HL-60/S4 treated with retinoic acid at 250 ng/mL for 4 days and 3 days (cell line): ENCODE results near the gene CCDC80.

Source experiments
- in situ Hi-C: fragments of 300-500 bp; cut with MboI; formaldehyde crosslinking; loops from 2 replicates; pipeline ENCODE4 v1.7.0; 2022; ENCODE audit warnings: low sequenced_read_pairs

Gene CCDC80, protein sequence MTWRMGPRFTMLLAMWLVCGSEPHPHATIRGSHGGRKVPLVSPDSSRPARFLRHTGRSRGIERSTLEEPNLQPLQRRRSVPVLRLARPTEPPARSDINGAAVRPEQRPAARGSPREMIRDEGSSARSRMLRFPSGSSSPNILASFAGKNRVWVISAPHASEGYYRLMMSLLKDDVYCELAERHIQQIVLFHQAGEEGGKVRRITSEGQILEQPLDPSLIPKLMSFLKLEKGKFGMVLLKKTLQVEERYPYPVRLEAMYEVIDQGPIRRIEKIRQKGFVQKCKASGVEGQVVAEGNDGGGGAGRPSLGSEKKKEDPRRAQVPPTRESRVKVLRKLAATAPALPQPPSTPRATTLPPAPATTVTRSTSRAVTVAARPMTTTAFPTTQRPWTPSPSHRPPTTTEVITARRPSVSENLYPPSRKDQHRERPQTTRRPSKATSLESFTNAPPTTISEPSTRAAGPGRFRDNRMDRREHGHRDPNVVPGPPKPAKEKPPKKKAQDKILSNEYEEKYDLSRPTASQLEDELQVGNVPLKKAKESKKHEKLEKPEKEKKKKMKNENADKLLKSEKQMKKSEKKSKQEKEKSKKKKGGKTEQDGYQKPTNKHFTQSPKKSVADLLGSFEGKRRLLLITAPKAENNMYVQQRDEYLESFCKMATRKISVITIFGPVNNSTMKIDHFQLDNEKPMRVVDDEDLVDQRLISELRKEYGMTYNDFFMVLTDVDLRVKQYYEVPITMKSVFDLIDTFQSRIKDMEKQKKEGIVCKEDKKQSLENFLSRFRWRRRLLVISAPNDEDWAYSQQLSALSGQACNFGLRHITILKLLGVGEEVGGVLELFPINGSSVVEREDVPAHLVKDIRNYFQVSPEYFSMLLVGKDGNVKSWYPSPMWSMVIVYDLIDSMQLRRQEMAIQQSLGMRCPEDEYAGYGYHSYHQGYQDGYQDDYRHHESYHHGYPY

DNA sequence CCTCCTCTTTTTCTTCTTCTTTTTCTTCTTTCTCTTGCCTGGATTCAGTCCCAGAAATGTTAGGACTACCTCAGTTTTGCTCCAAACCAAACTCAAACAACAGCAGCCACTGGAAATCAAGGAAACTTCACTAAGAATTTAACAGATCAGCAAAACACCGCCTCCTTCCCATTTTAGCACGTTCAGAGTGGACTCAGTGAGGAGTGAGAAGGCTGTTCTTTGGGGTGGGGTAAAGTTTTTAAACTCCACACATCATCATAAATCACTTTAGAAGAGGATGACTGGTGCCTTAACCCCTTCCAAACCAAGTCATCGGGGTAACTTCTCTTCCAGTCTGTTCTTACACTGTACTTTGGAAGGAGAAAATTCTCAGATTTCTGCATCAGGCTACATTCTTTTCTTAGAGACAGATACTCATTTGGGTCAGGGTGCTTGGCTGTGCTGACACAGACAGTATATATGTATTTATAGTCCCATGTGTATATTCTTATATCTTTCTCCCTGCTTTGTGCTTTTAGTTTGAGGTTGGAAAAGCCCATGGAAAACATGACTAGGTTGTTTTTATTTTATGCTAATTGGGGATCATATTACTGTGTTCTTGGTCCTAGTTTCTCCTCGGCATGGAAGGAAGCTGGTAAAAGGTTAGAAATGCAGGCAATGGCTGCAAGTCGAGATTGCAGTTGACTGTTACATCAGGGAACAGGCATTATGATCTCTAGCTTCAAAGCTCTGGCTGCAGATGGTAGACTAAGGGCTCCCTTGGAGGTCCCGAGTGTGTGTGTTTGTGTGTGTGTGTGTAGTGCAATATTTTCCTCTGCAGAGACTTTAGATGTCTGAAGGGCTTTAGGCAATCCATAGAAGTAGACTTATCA lies at the start of gene CCDC80:
CCDC80 (minus strand) TSS at position 214 of the 872 bp plus-strand sequence. CDS start 1,238 bp downstream, outside the sequence.
- in situ Hi-C loops: loop anchor here (25.0 kb wide), 2 partner anchors 346 to 646 kb away; partner anchors contain the start of genes CD200R1 and GTPBP8

- in situ Hi-C loops: no loop called here
Measured at GRCh38 chr3:112689989-112690388, 49.0 kb upstream of the CCDC80 start.

DNA sequence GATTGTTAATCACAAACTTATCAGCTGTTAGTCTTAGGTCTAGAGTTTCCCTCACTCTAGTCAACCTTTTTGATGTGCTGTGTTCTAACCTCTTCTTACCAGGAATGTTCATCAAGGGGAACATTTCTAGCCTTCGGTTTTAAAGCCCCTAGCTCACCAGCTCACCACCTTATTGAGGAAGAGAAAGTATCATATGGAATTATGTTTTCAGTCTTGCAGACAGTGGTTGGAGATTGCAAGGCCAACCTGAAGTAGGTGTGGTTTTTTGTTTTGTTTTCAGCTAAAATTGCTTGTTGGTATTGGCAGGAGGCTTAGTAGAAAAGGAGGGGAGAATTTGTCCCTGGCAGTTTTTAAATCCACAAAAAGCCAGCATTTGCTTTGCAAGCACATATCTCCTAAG lies 48.4 kb upstream of the CCDC80 start:
- in situ Hi-C loops: no loop called here

- in situ Hi-C loops: no loop called here
Measured at GRCh38 chr3:112688819-112689218, 47.9 kb upstream of the CCDC80 start.

DNA sequence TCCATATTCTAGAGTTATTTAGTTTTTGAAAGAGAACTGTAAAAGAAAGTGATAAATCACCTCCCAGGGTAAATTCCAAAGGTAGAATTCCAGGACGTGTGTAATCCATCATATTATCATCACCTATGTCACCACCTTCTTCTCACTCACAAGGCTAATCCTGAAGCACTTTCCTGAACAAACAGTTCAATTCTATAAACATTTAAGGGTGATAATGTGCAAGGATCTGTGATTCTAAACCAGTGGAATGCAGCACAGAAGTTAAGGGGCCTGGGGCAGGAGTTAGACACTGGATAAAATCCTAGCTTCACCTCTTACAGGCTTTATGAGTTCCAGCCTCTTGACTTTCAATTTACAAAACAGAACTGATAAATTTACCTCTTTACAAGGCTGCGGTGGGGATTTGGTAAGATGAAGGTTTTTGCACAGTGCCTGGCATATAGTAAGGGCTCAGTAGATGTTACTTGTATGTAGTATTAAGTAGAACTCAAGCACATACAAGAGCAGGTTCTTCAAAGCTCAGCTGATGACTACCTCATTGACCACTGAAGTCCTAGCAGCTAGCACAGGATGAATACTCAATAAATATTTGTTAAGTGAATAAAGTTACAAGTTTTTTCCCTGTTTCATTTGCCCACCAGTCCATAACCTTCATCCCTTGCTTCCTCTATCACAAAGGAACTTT lies 47.3 kb upstream of the CCDC80 start:
- in situ Hi-C loops: no loop called here

DNA sequence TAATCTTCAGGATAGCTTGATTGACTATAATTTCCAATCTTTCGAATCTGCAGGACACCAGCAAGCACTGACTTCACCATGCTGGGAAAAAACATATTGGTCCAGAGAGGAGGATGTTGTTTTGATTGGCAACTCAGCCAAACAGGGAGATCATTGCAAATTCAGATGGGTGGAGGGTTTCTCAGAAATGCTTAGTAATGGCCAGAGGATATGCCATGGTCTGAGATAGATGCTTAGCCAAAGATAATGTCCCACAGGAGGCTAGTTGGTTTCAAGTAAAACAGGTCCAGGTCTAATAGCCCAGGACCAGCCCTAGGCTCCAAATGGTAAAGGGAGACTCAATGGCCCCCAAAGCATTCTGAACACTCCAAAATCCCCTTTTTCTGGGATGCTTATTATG lies 46.7 kb upstream of the CCDC80 start:
- in situ Hi-C loops: no loop called here

DNA sequence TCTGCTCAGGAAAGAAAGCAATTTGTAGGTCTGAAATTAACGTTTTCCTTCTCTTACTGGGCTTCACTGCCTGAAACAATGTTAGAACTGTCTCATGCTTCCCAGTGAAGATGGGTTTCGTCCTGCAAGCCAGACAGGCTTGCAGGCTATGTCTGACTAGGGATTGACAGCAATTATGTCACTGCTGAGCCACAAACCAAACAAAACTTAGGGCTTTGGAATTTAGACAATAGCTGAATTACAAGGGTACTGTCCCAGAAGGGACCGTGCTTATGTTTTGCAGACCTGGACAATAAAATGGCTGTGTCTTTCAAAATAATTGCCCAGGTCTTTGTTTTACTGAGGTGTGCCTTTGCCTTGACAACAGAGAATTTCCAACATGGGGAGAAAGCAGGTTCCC lies 46.3 kb upstream of the CCDC80 start:
- in situ Hi-C loops: no loop called here

DNA sequence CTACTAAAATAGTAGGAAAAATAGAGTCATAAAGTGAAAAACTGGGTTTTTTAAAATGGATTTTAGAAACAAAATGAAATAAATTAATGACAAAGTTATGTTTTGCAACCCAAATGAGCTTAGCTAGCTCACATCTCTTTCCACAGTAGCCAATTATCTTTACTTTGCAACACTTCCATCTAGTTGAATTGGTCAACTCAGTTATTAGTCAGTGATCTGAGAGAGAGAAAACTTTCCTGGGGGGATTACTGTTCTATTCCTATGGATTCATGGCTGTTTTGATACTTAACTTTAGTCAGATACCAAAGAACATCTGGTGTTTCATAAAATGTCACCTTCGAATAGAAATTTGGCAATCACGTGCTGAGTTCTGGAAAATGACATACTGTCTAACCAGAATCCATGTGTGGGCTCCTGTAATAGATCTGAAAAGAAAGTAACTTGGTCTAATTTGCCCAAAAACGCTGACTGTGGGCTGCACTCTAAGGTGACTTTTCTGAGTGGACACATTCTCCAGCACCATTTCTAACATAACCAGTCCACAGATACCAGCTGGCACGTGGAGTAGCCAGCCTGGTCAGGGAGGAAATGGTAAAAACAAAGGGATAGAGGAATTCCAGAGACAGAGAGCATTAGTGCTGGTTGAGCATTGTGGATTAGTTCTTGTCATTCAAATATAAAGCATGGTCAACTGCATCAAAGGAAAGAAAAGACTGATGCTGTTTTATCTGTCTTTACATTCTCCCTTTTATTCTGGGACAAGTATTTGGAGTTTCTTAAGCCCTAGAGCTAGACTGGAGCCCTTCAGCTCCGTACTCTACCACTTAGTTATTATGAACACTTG lies 45.2 kb upstream of the CCDC80 start:
- in situ Hi-C loops: no loop called here

GRCh38 chr3:112685420-112685819 lies 44.5 kb upstream of the CCDC80 start:
- in situ Hi-C loops: no loop called here

DNA sequence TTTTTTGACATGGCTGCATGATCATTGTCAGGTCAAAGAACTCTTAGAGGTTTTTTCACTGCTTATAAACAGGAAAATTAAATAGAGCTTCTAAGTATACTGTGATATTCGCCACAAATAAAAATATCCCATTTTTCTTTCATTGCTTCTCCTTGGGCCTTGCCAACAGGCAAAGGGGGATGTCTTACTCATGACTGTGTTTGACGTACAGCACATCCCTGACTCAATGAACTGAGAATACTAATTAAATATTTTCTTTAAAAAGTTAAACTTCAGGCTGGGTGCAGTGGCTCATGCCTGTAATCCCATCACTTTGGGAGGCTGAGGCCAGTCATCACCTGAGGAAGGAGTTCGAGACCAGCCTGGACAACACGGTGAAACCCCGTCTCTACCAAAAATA lies 41.4 kb upstream of the CCDC80 start:
- in situ Hi-C loops: no loop called here

- in situ Hi-C loops: no loop called here
Measured at GRCh38 chr3:112681822-112682325, 40.9 kb upstream of the CCDC80 start.

- in situ Hi-C loops: no loop called here
Measured at GRCh38 chr3:112676659-112677234, 35.8 kb upstream of the CCDC80 start.

DNA sequence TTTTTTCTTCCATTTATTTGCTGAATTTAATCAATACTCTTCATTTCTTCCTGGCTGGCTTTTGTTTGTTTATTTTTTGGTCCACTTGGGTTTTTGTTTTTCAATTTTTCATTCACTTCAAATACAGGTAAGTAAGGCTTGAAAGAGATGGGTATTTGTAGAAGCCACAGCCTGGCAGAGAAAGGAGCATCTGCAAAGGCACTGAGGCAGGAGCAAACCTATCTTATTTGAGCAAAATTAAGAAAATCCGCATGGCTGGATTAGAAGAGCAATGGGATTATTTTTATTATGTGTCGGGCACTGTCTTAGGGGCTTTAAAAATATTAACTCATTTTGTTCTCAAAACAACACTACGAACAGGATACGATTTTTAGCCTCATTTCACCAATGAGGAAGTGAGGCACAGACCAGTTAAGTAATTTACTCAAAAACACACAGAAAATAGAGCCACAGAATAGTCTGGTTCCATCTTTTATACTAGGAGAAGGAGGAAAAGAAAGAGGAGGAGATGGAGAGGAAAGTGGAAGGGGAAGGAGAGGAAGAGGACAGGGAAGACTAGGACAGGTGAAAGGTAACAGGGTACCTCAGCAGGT lies 35.1 kb upstream of the CCDC80 start:
- in situ Hi-C loops: no loop called here

DNA sequence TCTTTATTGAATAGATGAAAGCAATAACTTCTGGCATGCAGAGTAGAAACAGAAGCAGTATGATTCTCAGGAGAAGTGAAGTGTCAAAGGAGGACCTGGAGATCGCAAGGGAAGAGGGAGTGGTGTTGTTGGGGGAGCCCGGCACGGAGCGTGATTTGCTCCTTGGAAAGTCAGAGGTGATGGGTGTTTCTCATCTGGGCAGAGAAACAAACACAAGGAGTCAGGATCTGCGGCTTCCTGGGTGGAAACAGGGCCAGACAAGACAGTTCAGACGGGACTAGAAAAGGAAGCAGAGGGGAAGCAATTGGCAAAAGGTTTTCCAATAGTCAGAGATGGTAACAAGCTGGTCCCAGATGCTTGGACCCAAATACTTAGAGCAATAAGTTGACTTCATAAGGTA lies 34.4 kb upstream of the CCDC80 start:
- in situ Hi-C loops: no loop called here

DNA sequence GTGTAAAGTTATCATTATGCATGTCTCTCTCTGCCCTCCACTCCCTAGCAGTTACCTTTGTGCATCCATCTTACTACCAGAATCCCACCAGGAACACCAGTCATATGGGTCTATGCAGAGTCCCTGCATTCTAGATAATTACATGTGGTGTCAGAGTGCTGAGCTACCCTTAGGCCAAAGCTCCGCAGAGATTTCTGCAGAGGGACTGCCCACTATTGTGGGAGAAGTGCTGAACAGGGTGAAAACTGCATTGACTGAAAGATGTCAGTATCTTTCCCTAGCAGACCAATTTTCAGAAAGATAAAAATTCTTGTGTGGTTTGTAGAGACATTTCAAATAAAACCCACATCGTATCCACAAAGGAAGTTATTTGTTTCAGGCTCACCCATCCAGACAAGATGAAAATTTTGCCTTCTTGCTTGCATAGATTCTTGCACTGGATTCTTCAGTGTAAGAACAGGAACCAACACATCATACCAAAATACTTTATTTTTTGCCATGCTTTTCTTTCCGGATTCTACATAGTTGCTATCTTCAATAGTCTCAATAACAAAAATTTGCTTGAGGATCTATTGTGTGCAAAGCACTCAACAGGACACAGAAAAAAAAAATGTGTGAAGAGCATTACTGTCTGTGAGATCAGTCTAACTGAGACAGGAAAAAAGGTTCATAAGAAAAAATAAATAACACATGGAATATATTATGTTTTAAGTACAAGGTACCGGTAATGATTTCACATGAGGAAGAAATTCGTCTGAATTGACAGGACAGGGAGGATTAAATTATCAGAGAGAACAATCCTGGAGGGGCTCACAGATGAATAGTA lies 32.0 kb upstream of the CCDC80 start:
- in situ Hi-C loops: no loop called here

DNA sequence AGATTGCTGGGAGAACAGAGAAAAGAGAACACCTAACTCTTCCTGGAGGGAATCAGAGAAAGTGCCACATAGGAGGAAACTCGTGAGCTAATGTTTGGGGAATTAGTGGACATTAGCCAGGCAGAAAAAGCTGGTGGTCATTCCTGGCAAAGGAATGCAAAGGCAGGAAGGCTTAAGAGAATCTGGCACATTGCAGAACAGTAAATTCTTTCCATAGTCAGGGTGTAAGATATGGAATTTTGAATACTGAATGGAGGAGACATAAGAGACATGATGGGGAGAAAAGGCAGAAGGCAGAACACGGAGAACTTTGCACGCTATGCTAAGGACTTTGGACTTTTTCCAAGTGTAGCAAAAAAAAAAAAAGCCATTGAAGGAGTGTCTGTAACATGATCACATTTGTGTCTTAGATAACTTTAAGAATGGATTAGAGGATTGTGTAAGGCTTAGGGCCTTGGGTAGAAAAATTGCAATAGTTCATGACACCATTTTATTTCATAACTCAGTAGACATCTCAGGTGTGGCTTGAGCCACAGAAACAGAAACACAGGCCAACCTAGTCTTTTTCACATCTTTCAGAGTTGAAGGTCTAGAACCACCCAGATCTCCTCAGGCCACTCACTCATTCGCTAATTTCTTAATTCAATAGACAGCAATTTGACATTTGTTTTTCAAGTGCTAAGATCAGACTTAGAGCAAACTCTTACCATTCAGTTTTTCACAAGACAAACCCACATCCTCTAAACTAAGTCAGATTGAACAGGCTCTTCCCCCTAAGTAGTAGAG lies 31.2 kb upstream of the CCDC80 start:
- in situ Hi-C loops: no loop called here

GRCh38 chr3:112670824-112671223 lies 29.9 kb upstream of the CCDC80 start:
- in situ Hi-C loops: no loop called here
